ENCODE results near the gene SLC16A2.

SLC16A2 gene

DNA sequence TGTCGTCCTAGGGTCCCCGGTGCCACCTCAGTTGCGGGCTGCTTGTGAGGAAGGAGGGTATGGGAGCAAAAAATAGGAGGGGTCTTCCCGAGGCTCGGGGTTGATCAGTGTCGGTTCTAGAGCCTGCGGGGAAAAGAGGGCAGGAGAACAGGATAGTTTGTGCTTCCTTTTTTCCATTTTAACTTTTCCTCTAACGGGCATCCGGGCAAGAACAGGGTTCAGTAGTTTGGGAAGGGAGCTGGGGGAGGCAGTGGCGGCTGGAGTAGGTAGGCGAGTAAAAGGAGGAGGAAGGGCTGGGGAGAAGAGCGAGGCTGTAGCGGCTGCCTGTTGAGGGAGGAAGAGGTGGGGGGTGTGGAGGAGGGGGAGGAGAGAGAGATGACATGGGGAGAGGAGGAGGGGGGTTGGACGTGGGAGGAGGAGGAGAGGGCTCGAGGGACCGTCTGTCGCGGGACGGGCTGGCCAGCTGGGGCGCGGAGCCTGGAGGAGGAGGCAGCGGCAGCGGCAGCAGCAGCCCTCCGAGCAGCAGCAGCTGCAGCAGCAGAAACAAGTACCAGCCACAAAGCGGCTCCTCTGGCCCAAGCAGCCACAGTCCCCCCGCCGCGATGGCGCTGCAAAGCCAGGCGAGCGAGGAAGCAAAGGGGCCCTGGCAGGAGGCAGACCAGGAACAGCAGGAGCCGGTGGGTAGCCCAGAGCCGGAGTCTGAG is at the start of gene SLC16A2:
Gene SLC16A2, plus strand, starts transcription at position 458 of the 704 bp plus-strand sequence. Its CDS starts 145 bp downstream, at position 603.
- DNase-seq = peak; percentile 24 to 37

- no peak for DNase-seq
Measured at GRCh38 chrX:74372272-74372671, 49.0 kb upstream of the SLC16A2 start.

DNA sequence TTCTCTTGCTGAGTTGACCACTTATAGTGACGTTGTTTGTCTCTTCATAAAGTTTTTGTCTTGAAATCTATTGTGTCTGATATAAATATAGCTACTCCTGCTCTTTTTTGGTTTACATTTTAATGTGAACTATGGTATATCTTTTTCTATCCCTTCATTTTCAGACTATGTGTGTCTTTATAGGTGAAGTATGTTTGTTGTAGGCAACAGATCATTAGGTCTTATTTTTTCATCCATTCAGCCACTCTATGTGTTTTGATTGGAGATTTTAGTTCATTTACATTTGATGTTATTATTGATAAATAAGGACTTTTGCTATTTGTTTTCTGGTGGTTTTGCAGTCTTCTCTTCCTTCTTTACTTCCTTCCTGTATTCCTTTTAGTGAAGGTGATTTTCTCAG is 44.0 kb upstream of the SLC16A2 start:
- no peak for DNase-seq

DNA sequence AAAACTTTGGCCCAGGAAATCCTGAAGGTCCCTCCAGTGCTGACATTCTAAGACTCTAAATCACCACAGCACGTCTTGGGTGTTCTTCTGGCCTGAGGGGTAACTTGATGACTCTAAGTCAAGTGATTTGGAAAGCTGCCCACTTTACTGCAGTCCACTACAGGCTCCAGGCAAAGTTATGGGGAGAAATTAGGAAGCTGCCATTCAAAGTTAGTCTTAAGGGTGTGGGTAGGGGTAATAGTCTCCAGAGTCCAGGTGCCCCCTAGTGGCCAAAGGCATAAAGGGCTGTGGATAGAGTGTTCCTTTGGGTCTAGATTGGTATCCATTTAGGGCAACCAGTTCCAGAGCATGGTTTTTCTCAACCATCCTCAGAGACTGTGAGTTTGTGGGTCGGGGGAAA is 38.7 kb upstream of the SLC16A2 start:
- peak; percentile 60 to 71 for DNase-seq

DNA sequence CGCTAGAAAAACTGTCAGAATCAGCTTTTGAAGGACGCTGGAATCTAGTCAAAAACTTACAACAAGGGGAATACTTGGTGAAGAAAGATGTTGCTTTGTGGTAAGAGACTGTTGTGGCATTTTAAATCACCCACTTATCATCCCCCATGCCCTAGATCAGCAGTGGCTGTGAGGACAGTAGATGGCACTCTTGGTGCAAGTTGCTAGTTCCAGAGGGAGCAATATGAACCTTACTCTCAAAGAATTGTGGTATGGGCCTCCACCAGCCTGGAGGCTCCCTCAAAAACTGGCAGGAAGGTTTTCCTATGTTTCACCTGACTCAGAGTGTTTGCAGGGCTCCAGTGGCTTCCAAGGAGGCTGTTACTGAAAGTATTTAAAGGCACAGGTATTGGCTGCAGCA is 37.7 kb upstream of the SLC16A2 start:
- peak; percentile 17 to 23 for DNase-seq

- DNase-seq = no peak
Measured at GRCh38 chrX:74389016-74389722, 32.1 kb upstream of the SLC16A2 start.

DNA sequence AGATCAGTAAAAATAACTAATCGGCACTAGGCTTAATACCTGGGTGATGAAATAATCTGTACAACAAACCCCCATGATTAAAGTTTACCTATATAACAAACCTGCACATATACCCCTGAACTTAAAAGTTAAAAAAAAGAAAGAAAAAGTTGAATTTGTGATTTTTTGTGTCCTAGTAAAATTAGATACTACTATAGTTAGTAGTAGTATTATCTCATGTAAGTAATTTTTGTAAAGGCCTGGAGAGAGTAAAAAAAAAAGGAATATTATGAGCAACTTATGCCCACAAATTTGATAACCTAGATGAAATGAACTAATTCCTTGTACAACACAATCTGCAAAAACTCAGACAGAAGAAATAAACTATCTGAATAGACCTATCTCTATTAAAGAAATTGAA is 25.7 kb upstream of the SLC16A2 start:
- no peak for DNase-seq

- no peak for DNase-seq
Measured at GRCh38 chrX:74405973-74406489, 15.3 kb upstream of the SLC16A2 start.

GRCh38 chrX:74408304-74408703 is 13.0 kb upstream of the SLC16A2 start:
- DNase-seq = no peak

DNA sequence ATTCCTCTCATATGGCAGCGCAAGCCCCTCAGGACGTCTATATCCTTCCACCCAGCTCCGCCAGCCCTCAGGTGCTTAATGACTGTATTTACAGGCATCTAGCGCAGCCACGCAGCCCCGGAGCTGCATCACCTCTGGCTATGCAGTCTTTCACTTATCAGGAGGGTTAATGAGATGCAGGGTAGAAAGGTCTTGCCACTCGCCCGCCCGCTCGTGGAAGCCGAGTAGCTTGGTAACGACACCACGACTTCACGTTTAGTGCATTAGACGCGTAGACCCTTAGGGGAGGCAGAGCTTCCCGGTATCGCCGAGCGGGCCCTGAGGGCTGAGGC is 1.5 kb upstream of the SLC16A2 start:
- DNase-seq = peak; percentile 2 to 4

- DNase-seq = peak; percentile 13 to 19
Measured at GRCh38 chrX:74420196-74421035, 877 bp upstream of the SLC16A2 start.

- DNase-seq = no peak
Measured at GRCh38 chrX:74421740-74422352, 553 bp downstream of the SLC16A2 start.

GRCh38 chrX:74422576-74423288 is 1.4 kb downstream of the SLC16A2 start:
- DNase-seq = peak in 1 of 2 experiments; percentile 13

DNA sequence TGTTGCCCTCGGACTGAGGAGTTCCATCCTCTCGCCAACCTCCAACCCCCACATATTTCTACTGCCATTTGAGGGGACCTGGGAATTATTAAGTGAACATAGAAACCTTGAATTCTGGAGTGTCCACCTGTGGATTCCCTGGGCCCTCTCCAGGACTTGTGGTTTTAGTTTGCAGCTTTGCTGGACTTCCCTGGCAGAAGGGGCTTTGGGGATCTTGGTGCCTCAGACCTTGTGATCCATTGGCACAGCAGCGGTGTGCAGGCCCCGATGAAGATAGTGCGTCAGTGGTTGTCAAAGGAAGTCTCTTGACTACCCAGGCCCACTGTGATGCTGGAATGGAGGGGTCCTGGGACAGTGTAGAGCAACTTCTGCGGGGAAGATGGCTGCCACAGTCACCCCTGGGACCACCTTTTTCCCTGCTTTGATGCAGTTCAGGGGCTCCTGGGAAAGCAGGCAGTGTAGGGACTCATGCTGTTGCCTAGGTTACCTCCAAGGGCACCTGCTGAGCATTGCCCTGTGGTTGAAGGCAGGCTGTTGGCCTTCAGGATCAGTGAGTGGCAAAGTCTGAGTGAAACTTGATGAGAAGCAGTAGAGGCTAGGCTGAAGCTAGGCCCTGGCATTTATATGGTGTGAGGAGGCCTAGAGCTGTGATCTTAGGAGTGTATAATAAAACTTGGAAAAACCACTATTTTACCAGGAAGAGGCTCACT is 2.2 kb downstream of the SLC16A2 start:
- DNase-seq = no peak

DNA sequence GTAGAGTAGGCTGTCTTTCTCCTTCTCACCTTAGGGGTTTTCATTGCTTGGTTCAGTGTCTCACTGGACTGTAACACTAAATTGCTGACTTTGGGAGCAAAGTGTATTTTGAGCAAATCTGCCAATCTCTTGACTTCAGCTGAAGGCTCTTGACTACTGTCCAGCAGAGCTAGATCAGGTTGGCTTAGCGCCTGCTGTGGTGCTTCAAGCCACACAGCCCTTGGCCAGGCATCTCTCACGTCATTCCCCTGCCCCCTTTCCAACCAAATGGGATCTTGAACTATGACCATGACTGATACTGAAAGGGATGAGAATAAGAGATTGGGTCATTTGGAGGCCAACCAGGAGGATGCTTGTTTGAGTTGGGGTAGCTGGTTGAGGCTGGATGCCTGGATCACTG is 4.8 kb downstream of the SLC16A2 start:
- DNase-seq = no peak

DNA sequence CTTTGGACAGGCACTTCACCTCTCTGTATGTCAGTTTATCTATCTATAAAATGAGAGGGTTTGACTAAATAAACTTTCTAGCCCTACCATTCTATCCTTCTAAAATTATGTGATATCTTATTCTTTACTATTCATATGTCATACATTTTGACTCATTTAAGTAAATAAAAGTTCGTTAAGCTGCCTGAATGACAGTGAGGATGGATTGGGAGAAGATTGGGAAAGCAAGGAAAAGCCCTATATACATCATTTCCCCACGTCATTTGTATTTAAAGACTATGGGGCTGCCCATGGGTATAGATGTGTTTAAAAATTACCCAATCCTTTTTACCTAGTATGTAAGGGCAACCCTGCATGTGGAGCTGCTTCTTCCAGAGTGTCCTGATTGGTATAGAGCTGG is 5.3 kb downstream of the SLC16A2 start:
- no peak for DNase-seq

DNA sequence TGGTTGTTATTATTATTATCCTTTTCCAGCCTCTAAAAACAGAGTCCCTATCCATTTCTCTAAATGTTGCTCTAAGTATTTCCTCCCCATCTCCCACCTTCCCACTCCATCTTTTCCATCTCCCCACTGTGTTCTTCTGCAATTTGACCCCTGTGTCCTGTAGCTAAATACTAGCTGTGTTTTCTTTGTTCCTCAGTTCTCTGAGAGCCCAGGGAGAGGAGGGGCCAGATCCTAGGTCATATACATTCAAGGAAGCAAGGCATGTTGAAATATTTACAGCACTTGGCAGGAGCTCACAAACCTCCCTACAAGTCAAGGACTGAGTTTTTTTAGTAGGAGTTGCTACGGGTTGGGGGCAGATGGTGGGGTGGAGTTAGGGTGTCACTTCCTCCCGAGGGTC is 10.5 kb downstream of the SLC16A2 start:
- no peak for DNase-seq

- no peak for DNase-seq
Measured at GRCh38 chrX:74434336-74434735, 13.0 kb downstream of the SLC16A2 start.

DNA sequence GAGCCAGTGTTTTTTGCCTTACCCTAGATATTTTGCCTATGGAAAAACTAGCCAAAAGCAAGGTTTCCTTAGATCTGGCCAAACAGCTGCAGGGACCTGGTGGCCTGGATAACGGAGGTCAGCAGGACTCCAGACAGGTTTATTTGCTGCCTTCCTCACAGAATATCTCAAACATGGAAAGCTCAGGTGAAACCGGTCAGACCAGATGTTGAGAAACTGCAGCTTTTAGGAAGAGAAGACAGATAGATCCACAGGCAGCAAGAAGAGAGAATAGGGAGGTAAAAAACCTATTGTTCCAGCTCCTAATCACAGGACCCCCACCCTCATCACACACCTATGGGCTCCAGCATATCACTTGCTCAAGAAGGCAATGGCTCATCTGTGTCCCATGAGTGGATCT is 16.2 kb downstream of the SLC16A2 start:
- DNase-seq = no peak

- no peak for DNase-seq
Measured at GRCh38 chrX:74438764-74439163, 17.5 kb downstream of the SLC16A2 start.

GRCh38 chrX:74445099-74445498 is 23.8 kb downstream of the SLC16A2 start:
- DNase-seq = no peak

GRCh38 chrX:74446876-74447275 is 25.6 kb downstream of the SLC16A2 start:
- DNase-seq = no peak

Data from activated CD4-positive, alpha-beta T cell treated with anti-CD3 and anti-CD28 coated beads, Interleukin-2, amount 50 U/mL, for 48 hours (primary cell).